GM23248 (cell line): Measurements from ENCODE around the gene OR4D1. TPM values are rescaled to one million over a fixed set of nuclear protein-coding genes. Genes with fewer than 3 reads are reported as not detected.

ENCODE experiments used
- DNase-seq: peaks from one replicate; pipeline ENCODE4 v3.0.0-alpha.2; 2015
- H2AFZ ChIP-seq: fragments of 200-600 bp; sonication (generic); 2 replicates; pipeline ENCODE4 v1.6.1; 2016; ENCODE audit warnings: antibody characterized with exemption
- H3F3A ChIP-seq: fragments of 200-600 bp; sonication (generic); 2 replicates; pipeline ENCODE4 v1.6.1; 2016; ENCODE audit warnings: mild to moderate bottlenecking, antibody characterized with exemption, mixed run types; ENCODE audit not compliant: insufficient read depth
- H3K27ac ChIP-seq: fragments of 200-600 bp; sonication (generic); 2 replicates; pipeline ENCODE4 v1.5.1; 2016; ENCODE audit warnings: mild to moderate bottlenecking
- H3K27me3 ChIP-seq: fragments of 200-600 bp; sonication (generic); replicated peaks from 2 replicates; pipeline ENCODE4 v1.6.1; 2016; ENCODE audit warnings: mild to moderate bottlenecking; ENCODE audit not compliant: insufficient read depth
- H3K36me3 ChIP-seq: fragments of 200-600 bp; sonication (generic); 2 replicates; pipeline ENCODE4 v1.6.1; 2016; ENCODE audit warnings: low read depth, mild to moderate bottlenecking
- H3K4me1 ChIP-seq: fragments of 200-600 bp; sonication (generic); 2 replicates; pipeline ENCODE4 v1.6.1; 2016; ENCODE audit warnings: mild to moderate bottlenecking; ENCODE audit not compliant: insufficient read depth
- H3K4me2 ChIP-seq: fragments of 200-600 bp; sonication (generic); one replicate; pipeline ENCODE4 v1.6.1; 2016; ENCODE audit warnings: mild to moderate bottlenecking; ENCODE audit not compliant: unreplicated experiment
- H3K4me3 ChIP-seq: fragments of 200-600 bp; sonication (generic); 2 replicates; pipeline ENCODE4 v1.5.1; 2016; ENCODE audit warnings: mild to moderate bottlenecking
- H3K79me2 ChIP-seq: fragments of 200-600 bp; sonication (generic); 2 replicates; pipeline ENCODE4 v1.6.1; 2016; ENCODE audit warnings: mild to moderate bottlenecking; ENCODE audit not compliant: insufficient read depth
- H3K9ac ChIP-seq: fragments of 200-600 bp; sonication (generic); 2 replicates; pipeline ENCODE4 v1.6.1; 2016; ENCODE audit warnings: mild to moderate bottlenecking
- H3K9me2 ChIP-seq: fragments of 200-600 bp; sonication (generic); 2 replicates; pipeline ENCODE4 v1.6.1; 2016; ENCODE audit warnings: mixed run types, mild to moderate bottlenecking, moderate library complexity; ENCODE audit not compliant: insufficient read depth
- H3K9me3 ChIP-seq: fragments of 200-600 bp; sonication (generic); one replicate; pipeline ENCODE4 v1.6.1; 2017; ENCODE audit warnings: low read depth
- H4K20me1 ChIP-seq: fragments of 200-600 bp; sonication (generic); 2 replicates; pipeline ENCODE4 v1.6.0; 2016; ENCODE audit not compliant: insufficient read depth
- EZH2 ChIP-seq: fragments of 200-600 bp; sonication (generic); IDR thresholded peaks from 2 replicates; pipeline ENCODE4 v1.6.1; 2018; ENCODE audit warnings: antibody characterized with exemption, mild to moderate bottlenecking; ENCODE audit not compliant: insufficient read depth, poor library complexity, severe bottlenecking
- EZH2phosphoT487 ChIP-seq: fragments of 200-600 bp; sonication (generic); IDR thresholded peaks from 2 replicates; pipeline ENCODE4 v1.6.1; 2018; ENCODE audit warnings: antibody characterized with exemption, moderate library complexity, mild to moderate bottlenecking, low read depth; ENCODE audit not compliant: insufficient read depth
- WGBS, 2 experiments: methylation state at CpG; one replicate each; pipeline ENCODE4 v1.1.6; 2015 to 2017; ENCODE audit warnings: low lambda C conversion rate in 2 of 2, low coverage in 1 of 2; ENCODE audit errors: missing lambda C conversion rate in 2 of 2; 5-methylcytosine and 5-hydroxymethylcytosine counted together
- in situ Hi-C: fragments of 300-500 bp; cut with MboI; formaldehyde crosslinking; loops from 2 replicates; pipeline ENCODE4 v1.15.0; 2020
- polyA plus RNA-seq: library from polyadenylated mRNA; unstranded; fragments of >200 nt; fragmentation: Nextera tagmentation; extraction: Ambion mirVana; gene quantifications from 2 replicates; pipeline ENCODE4 v1.2.1, GENCODE V29; 2016
- total RNA-seq: library from RNA; depleted of rRNA; stranded (reverse); fragments of >200 nt; shearing (Covaris generic); gene quantifications from 2 replicates; pipeline ENCODE4 v1.2.3, GENCODE V29; 2014

Gene OR4D1
- total and polyA plus RNA-seq, 2 experiments from 2014 or later = not detected

DNA sequence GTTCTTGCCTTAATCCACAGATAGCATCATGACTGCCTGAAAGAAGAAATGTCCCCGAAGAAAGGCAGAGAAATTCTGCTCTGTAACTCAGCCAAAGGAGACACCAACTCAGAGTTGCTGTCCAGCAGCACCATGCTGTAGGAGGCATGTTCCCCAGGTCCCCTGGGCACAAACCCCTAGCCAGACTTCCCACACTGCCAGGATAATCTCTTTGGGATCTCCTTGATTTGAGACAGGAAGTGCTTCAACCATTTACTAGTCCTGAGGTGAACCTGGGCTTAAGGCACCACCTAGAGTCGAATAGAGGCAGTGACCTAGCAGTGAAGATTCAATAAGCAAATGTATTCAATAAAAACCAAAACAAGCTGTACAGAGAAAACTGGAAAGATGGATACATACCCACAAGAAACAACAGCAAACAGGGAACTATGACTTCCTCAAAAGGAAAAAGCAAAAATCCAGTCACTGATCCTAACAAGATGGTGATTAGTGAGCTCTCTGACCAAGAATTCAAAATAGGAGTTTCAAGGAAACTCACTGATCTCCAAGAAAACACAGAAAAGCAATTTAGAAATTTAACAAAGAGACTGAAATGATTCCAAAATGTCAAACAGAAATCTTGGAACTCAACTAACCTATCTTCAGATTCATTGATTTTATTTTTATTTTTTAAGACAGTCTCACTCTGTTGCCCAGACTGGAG is 24.3 kb downstream of the OR4D1 start:
- DNase-seq = peak; percentile 26
- no peak overlapping the region for H3K9ac ChIP-seq
- no peaks in the 10 kb centered on the region for H3K36me3 ChIP-seq
- no peaks in the 10 kb centered on the region for H3K9me3 ChIP-seq
- no peaks in the 10 kb centered on the region for H3K79me2 ChIP-seq
- TF ChIP-seq EZH2 = no peak
- TF ChIP-seq EZH2phosphoT487 = no peak
- H3K27me3 ChIP-seq = peaks cover 15% of the 10 kb centered on the region; the same call in 1 of the 2 replicates
- H3K4me1 ChIP-seq = no peaks in the 10 kb centered on the region
- no peaks in the 10 kb centered on the region for H3F3A ChIP-seq
- in situ Hi-C loops = no loop called here
- H3K4me2 ChIP-seq = no peak overlapping the region
- H3K27ac ChIP-seq = no peak overlapping the region
- no peaks in the 10 kb centered on the region for H4K20me1 ChIP-seq
- no peaks in the 10 kb centered on the region for H3K9me2 ChIP-seq
- WGBS, 2 experiments = 36 to 46% methylated on average over 2 of the region's 2 CpGs
- no peak overlapping the region for H2AFZ ChIP-seq
- H3K4me3 ChIP-seq = no peak overlapping the region

DNA sequence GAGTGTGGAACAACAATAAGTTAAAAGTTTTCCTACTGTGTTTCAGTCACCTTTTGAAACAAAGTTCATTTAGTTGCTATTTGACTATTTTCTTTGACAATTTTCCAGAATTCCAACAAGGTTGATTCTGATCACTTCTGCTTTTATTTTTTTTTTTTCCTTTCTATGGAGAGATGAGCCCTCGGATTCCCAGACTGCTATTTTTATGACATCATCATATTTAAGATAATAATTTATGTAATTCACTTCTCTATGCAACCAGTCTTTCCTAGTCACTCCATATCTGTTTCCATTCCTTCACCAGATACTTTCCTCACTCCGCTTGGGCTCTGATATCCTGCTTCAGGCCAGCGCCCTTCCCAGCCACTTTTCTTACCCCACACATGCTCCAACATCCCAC is 26.7 kb downstream of the OR4D1 start:
- TF ChIP-seq EZH2 (no peak), EZH2phosphoT487 (no peak)

GRCh38 chr17:58176200-58176599 is 28.0 kb downstream of the OR4D1 start:
- DNase-seq = peak; percentile 46
- in situ Hi-C loops = no loop called here
- no peaks in the 10 kb centered on the region for H3K9me3 ChIP-seq
- H3K4me2 ChIP-seq = no peak overlapping the region
- H3K79me2 ChIP-seq = no peaks in the 10 kb centered on the region
- H3K9me2 ChIP-seq = no peaks in the 10 kb centered on the region
- H3K36me3 ChIP-seq = no peaks in the 10 kb centered on the region
- H4K20me1 ChIP-seq = no peaks in the 10 kb centered on the region
- no peaks in the 10 kb centered on the region for H3K4me1 ChIP-seq
- no peak overlapping the region for H3K4me3 ChIP-seq
- no peak overlapping the region for H3K27ac ChIP-seq
- H3K9ac ChIP-seq = no peak overlapping the region
- no peaks in the 10 kb centered on the region for H3F3A ChIP-seq
- H2AFZ ChIP-seq = no peak overlapping the region
- WGBS, 2 experiments = 20 to 24% methylated on average over 7 of the region's 7 CpGs
- no peak for TF ChIP-seq EZH2phosphoT487
- no peak for TF ChIP-seq EZH2
- peaks cover 14% of the 10 kb centered on the region; the same call in 1 of the 2 replicates for H3K27me3 ChIP-seq

More for the DNA sequence above, 26.7 kb downstream of the OR4D1 start:
- no peak overlapping the region for H3K4me3 ChIP-seq
- H3K4me2 ChIP-seq = no peak overlapping the region
- no peak for DNase-seq
- no peaks in the 10 kb centered on the region for H3K9me3 ChIP-seq
- H2AFZ ChIP-seq = no peak overlapping the region
- H4K20me1 ChIP-seq = no peaks in the 10 kb centered on the region
- in situ Hi-C loops = no loop called here
- no peaks in the 10 kb centered on the region for H3K4me1 ChIP-seq
- no peaks in the 10 kb centered on the region for H3K36me3 ChIP-seq
- H3K27me3 ChIP-seq = peaks cover 15% of the 10 kb centered on the region; the same call in 1 of the 2 replicates
- 11 to 18% methylated on average over 3 of the region's 3 CpGs for WGBS, 2 experiments
- no peak overlapping the region for H3K27ac ChIP-seq
- no peak overlapping the region for H3K9ac ChIP-seq
- H3K9me2 ChIP-seq = no peaks in the 10 kb centered on the region
- H3F3A ChIP-seq = no peaks in the 10 kb centered on the region
- H3K79me2 ChIP-seq = no peaks in the 10 kb centered on the region

DNA sequence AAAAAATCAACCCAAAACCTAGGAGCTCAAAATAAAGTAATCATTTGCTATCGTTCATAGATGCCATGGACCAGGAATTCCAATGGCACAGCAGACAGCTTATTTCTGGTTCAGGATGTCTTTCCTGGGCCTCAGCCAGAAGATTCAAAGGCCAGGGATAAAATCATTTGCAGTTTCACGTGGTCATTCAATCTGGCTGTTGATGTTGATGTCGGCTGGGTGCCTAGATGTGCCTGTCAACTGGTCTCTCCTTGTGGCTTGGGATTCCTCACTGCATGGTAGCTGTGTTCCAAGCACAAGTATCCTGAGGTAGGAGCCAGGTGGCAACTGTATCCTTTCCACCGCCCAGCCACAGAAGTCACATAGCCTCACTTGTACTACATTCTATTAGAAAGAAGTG is 33.6 kb downstream of the OR4D1 start:
- H3K4me2 ChIP-seq = no peak overlapping the region
- no peaks in the 10 kb centered on the region for H3K36me3 ChIP-seq
- in situ Hi-C loops = no loop called here
- no peaks in the 10 kb centered on the region for H3F3A ChIP-seq
- H3K4me3 ChIP-seq = no peak overlapping the region
- no peaks in the 10 kb centered on the region for H3K4me1 ChIP-seq
- H2AFZ ChIP-seq = no peak overlapping the region
- no peak overlapping the region for H3K9ac ChIP-seq
- no peaks in the 10 kb centered on the region; the same call in 1 of the 2 replicates for H3K27me3 ChIP-seq
- TF ChIP-seq EZH2 (no peak), EZH2phosphoT487 (no peak)
- no peak for DNase-seq
- H3K9me3 ChIP-seq = no peaks in the 10 kb centered on the region
- no peaks in the 10 kb centered on the region for H3K9me2 ChIP-seq
- 47 to 49% methylated on average over 4 of the region's 4 CpGs for WGBS, 2 experiments
- no peaks in the 10 kb centered on the region for H4K20me1 ChIP-seq
- no peaks in the 10 kb centered on the region for H3K79me2 ChIP-seq
- H3K27ac ChIP-seq = no peak overlapping the region
